Stimulated activated CD8-positive, alpha-beta memory T cell treated with anti-CD3 and anti-CD28 coated beads, Interleukin-4, amount 100 ng/mL, for 48 hours (primary cell): ENCODE measurements around the gene IGF2BP1.
"Not testable (repeated sequence)": the region's sequence is repeated elsewhere in the genome, so short reads cannot be mapped to it uniquely, and the experiment has no call there.

Experiments
- DNase-seq: peaks from one replicate; pipeline ENCODE4 v3.0.0-alpha.2; 2020

Gene IGF2BP1

DNA sequence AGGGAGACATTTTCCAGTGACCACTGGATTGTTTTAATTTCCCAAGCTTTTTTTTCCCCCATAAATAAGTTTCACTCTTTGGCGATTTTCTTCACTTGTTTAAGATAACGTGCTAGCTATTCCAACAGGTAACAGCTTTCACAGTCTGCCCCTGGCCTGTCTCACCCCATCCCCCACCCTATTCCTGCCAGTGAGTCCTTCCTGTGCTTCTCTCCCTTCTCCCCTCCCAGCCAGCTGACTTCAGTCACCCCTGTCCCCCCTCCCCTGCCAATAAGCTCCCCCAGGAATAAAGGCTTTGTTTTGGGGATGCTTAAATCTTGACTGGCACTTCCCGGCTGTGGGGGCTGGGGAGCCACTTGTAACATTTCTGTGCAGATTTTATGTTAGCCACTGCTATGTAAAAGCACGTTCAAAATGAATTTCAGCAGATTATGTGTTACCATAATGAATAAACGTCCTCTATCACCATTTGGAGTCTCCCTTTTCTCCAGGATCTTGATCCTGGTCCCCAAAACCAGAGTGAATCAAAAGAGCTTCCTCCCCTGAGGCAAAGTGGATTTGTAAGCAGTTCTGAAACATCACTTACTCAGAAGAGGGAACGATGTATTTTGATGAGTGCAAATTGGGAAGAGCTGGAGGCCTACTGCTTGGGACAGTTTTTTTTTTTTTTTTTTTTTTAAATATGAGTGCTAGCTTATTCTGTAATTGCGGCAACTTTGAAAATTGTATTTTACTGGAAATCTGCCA is 58.2 kb downstream of the IGF2BP1 start:
- DNase-seq, result no peak

DNA sequence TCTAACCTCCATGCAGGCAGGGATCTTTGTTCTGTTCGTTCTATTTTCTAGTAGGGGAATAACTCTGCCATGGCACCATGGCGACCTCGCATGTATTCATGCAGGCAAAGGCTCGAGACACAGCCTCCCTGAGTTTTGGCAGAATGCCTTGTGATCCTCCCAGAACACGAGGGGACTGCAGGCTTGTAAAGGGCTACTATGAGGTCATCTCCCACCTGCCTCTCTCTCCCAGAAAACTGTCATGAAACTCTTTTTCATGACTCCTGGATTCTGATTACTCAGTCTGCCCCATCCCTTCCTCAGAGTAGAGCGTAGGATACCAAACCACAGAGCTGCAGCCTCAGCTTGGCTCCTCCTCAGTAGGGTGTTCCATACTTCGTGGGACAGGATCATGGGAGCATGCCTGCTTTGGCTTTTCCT is 64.3 kb downstream of the IGF2BP1 start:
- no peak for DNase-seq

DNA sequence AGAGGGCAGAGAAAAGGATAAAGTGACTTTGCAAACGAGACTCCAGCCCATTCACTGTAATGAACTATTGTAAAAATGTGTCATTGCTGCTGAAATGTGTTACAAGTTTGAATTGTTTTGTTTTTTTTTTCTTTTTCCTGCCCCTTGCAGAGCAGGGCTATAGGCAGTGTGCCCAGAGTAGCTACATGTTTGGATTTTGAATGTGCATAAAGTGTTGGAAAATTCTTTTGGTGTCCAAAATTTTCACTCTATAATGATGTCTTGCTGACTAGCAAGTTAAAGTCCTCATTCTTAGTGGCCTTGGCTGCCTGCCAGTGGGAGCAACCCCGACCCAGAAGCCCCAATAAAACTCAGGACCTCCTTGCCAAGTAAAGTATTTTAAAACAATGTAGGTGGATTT is 66.5 kb downstream of the IGF2BP1 start:
- DNase-seq, result no peak

DNA sequence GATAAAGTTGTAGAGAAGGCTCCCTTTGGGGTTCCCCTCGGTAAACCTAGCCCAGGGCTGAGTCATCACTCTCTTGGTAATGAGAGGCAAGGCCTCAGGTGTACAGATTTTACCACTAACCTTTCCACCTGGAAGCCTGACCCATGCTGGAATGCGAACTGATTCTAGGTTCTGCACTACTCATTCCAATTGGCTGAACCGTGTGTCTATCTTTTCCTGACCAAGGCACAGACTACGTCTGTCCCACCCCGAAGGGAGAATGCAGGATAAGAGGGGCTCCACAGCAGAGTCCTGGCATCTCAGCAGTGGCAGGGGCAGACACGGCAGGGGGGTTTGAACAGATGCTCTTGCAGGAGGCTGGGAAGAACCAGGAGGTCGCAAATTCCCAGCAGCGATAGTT is 70.0 kb downstream of the IGF2BP1 start:
- no peak for DNase-seq

DNA sequence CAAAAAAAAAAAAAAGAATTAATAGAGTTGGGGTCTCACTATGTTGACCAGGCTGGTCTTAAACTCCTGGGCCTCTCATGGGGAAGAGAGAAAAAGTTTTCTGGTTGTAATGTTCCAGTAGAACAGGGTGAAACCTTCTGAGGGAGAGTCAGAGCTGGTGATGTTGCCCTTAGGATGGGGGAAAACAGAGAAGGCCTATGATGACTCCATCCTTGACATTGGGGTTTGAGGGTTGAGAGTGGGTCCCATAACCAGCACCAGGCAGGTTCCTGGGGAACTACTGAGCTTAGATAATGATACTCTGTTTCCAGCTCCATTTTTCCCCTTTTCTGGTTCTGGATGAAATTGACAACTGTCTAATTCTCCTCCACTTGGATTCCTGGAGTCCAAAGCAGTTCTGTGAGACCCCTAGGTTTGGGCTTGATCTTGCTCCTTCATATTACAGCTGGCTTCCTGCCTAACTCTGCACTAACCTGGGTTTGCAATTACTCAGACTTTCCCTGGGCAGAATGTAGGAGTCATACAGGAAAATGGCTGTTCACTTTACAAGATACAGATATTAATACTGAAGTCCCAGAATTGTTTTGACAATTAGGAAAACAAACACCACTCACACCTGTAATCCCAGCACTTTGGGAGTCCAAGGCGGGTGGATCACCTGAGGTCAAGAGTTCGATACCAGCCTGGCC is 72.5 kb downstream of the IGF2BP1 start:
- DNase-seq, result no peak

DNA sequence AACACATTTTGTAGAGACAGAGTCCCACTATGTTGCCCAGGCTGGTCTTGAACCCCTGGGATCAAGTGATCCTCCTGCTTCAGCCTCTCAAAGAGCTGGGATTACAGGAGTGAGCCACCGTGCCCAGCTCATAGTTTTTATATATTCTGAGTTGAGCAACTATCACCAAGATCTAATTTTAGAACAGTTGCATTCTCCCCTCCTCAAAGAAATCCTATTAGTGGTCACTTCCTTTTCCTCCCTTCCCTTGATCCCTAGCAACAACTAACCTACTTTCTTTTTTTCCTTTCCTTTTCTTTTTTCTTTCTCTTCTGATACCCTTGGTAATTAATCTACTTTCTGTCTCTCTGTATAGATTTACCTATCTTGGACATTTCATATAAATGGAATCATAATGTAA is 73.9 kb downstream of the IGF2BP1 start:
- no peak for DNase-seq

DNA sequence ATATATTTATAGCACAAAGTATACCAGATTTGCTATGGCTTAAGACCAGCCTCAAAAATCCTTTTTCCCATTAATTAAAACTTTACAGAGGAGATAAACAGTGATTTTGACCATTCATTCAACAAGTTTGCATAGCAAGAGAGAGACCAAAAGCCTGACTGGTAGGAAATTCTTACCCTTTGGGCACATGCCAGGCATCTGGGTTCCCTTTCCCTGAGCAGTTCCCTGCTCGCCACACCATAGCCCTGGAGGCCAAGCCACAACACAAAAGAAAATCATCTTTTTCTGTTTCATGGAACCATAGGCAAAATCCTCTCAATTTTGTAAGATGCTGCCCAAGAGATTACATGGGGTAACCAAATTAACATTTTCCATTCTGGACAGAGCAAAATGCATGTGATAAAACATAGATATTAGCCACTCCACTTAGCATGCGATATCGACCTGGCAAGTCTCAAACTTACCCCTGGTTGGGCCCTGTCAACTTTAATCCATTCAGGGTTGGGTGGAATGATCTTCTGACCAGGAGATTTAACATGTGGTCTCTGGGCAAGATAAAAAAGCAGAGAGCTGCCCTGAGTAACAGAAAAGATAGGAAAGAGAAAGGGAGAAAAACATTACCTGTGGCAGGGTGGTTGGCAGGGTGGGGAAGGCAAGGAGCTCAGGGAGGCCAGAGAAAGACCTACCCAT is 77.8 kb downstream of the IGF2BP1 start:
- DNase-seq, result no peak

DNA sequence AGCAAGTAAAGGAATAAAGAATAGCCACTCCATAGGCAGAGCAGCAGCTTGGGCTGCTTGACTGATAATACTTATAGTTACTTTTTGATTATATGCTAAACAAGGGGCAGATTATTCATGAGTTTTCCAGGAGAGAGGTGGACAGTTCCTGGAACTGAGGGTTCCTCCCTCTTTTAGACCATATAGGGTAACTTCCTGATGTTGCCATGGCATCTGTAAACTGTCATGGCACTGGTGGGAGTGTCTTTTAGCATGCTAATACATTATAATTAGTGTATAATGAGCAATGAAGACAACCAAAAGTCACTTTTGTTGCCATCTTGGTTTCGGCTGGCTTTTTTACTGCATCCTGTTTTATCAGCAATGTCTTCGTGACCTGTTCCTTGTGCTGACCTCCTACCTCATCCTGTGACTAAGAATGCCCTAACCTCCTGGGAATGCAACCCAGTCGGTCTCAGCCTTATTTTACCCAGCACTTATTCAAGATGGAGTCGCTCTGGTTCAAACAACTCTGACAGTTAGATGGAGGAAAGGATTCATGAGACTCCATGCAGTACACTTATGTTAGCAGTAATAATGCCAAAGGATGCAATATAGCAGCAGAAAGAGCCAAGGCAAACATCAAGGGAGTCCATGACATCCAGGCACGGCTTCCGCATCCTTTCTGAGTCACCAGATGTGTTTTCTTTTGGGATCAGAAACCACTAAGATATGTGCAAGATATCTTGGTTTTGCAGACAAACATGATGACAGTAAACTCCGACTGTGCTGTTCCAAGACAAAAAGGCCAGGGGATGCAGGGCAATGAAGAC is 79.6 kb downstream of the IGF2BP1 start:
- DNase-seq, result no peak

DNA sequence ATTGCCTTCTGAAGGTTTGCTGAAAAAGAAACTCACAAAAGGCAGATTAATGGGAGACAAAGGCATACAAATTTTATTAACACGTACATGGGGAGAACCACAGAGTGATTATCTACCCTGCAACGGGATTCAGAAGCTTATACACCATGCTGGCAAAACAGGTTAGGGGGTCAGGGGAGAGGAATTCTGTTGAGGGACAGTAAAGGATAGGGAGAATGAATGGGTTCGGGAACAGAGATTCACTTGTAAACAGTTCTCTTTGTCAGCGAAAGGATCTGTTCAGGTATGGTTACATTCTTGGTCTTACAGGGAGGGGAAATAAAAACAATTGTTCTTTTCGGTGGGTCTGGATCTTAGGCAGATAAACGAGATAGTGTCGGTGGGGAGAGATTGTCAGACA is 81.1 kb downstream of the IGF2BP1 start:
- DNase-seq, result no peak

DNA sequence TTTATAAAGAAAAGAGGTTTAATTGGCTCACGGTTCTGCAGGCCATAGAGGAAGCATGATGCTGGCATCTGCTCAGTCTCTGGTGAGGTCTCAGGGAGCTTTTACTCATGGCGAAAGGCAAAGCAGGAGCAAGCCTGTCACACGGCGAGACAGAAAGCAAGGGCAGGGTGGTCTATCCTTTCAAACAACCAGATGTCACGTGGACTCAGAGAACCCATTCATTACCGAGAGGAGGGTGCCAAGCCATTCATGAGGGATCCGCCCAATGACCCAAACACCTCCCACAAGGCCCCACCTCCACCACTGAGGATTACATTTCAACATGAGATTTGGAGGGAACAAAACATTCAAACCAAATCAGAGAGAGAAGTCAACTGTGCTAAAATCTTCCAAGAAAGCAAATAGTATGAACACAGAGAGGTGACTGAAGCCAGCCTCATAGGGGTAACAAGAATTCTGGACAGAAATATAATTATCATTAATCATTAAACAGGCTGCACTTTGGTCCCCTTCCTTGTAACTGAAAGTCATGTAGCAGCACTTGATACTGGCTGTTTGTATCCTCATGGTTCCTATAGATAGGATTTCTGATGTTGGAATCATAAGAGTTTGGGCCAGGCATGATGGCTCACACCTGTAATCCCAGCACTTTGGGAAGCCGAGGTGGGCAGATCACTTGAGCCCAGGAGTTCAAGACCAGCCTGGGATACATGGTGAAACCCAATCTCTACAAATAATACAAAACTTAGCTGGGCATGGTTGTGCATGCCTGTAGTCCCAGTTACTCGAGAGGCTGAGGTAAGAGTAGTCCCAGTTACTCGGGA is 82.9 kb downstream of the IGF2BP1 start:
- DNase-seq, result no peak

DNA sequence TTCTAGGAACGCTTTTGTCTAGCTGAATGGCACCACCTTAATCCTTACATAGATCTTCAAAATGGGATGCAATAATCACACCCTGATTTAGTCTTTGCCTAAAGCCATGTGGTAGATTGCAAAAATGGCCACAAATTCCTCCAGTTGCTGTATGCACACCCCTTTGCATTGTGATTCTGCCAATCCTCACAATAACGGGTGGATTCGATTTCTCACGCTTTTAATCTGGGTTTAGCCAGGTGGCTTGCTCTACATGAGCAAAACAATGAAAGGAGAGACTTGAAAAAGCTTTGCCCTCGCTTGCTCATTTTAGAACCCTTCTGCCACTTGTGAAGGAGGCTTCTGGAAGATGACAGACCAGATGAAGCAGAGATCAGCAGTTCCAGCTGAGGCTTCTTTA is 85.0 kb downstream of the IGF2BP1 start:
- no peak for DNase-seq

DNA sequence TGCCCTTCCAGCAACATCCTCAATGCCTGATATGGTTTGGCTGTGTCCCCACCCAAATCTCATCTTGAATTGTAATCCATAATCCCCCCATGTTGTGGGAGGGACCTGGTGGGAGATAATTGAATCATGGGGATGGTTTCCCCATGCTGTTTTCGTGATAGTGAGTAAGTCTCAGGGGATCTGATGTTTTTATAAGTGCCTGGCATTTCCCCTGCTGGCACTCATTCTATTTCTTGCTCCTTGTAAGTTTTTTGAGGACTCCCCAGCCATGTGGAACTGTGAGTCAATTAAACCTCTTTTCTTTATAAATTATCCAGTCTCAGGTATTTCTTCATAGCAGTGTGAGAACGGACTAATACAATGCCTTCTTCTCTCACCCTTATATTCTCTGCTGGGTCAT is 87.9 kb downstream of the IGF2BP1 start:
- DNase-seq, result not testable (repeated sequence)

DNA sequence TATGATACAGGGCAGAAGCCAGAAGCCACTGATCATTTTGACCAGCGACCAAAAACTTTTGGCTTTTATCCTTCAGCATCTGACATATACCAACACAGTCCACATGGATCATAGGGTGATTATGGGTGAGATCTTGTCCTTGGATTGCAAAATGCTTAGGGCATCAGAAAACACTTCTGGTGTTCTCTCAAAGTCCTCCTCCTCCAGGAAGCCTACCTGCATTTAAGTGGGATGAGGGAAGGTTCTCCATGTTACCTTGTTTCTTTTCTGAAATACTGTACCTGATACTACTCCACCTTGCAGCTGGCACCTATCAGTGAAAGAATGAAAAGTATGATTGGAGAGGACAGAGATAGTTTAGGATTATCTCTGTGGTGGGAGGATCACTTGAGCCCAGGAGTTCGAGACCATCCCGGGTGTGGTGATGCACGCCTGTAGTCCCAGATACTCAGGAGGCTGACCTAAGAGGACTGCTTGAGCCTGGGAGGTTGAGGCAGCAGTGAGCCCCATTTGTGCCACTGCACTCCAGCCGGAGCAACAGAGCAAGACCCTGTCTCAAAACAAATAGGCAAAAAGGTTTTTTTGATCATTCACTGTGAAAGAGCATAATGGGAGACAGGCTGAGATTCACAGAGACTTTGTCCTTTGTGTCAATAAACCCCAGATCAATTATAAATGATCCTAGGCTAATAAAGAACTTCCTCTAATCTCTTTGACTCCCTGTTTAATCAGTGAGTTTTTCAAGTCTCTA is 88.6 kb downstream of the IGF2BP1 start:
- no peak for DNase-seq

DNA sequence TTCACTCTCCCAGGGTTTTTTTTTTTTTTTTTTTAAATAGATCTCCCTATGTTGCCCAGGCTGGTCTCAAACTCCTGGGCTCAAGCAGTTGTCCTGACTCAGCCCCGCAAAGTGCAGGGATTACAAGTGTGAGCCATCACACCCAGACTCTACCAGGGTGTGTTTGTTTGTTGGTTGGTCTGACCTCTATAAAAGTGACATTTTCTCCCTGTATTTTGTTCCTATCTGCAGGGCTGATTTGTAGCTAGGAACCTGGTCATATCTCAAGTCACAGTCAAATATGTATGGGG is 89.1 kb downstream of the IGF2BP1 start:
- DNase-seq, result no peak

DNA sequence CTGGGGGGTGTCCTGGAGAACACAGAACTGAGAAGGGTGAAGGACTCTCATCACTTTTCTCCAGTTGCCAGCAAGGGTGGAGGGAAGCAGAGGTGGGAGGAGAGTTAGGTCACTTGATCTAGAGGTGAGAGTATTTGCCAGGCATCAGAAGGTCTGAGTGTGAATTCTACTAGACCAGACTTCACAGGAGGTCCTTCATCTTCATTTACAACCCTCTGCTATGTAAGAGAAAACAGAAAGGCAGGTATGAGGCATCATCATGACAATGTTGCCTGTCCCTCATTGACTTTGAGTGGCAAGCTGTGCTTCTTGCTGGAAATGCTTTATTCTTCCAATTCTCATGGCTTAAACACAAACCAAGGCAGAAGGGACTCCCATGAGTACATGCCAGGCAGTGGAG is 89.5 kb downstream of the IGF2BP1 start:
- no peak for DNase-seq

DNA sequence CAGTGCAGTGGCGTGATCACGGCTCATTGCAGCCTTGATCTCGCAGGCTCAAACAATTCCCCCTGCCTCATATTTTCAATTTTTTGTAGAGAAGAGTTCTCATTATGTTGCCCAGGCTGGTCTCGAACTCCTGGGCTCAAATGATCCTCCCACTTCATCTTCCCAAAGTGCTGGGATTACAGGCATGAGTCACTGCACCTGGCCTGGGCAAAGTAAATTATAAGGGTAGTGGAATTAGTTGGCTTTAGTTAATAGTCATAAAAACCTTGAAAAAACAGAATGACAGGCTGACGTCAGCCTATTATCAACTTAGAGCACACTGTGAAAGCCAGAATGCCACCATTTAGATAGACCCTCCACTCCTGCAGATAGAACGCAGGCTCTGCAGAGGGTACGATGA is 91.9 kb downstream of the IGF2BP1 start:
- no peak for DNase-seq

DNA sequence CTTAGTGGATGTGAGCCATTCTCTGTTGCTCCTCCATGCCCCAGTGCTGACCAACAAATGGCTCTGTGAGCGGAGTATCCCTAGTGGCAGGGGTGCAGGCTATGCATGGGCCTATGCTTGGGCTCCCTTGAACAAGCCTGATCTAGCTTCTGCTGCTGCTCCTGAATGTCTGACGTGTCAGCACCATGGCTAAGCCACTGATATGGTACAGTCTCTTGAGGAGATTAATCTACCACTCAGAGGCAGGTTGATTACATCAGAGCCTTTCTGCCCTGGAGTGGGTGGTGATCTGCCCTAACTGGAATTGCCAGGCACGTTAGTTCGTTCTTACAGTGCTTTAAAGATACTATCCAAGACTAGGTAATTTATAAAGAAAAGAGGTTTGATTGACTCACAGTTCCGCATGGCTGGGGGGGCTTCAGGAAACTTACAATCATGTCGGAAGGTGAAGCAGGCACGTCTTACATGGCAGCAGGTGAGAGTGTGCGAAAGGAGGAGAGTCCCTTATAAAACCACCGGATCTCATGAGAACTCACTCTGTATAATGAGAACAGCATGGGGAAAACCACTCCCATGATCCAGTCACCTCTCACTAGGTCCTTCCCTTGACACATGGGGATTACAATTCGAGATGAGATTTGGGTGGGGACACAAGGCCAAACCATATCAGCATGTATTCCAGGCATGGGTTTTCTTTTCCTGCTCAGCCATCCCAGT is 93.9 kb downstream of the IGF2BP1 start:
- DNase-seq, result no peak

DNA sequence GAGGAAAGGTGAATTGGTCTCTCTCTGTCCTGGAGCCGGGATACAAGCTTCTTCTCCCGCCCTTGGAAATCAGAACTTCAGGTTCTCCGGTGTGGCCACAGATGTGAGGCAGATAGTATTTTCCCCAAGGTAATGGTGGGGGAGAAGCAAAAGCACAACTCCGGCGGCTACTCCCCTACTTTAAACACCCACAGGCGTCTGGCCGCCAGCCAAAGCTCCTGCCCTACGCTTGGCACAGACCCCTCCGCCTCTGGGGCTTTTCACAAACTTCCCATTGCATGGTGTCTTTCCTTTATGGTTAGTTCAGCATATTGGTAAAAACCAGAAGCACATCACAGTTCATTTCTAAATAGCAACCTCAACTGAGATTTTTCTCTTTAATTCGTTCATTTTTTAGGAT is 95.9 kb downstream of the IGF2BP1 start:
- no peak for DNase-seq

DNA sequence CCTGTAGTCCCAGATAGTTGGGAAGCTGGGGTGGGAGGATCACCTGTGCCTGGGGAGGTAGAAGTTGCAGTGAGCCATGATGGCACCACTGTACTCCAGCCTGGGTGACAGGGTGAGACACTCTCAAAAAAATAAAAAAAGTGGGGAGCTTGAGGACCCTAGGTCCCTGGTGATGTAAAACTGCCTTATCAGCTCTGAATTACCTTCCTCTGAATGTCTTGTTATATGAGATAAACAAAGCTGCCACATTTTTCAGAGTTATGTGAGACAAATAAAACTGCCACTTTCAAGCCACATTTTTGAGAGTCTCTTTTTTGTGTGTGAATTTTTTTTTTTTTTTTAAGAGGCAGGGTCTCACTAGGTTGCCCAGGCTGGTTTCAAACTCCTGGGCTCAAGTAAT is 103.4 kb downstream of the IGF2BP1 start:
- no peak for DNase-seq

DNA sequence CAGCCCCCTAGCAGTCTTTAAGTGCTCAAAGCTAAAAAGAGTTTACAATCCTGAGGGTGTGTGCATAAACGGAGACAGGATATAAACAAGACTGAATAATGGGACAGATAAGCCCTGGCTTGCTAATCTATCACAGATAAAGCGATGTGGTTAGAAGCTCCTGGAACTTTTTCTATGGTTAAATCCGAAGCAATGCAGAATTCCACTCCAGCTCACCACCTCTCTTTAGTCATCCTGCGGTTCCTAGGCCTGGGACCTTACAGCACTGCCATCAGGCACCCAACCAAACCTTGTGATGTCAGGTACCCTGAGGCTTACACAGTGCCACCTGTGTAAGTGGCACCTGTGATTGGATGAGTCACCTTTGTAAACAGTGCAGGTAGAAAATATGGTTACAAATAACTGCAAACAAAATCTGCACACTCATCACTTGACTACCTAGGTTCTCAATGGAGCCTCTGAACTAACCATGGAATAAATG is 103.9 kb downstream of the IGF2BP1 start:
- no peak for DNase-seq

DNA sequence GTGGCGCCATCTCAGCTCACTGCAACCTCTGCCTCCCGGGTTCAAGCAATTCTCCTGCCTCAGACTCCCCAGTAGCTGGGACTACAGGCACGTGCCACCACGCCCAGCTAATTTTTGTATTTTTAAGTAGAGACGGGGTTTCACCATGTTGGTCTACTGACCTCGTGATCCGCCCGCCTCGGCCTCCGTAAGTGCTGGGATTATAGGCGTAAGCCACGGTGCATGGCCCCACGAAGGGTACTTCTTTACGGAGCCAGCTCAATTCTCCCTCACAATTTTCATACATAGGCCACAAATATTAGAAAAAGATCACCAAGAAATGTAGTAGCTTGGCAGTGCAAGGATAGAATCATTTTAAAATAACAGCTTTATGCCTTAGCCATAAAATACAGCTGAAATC is 106.2 kb downstream of the IGF2BP1 start:
- DNase-seq, result not testable (repeated sequence)
